Erythroblast (primary cell): ENCODE data around the gene EVI5.

ENCODE experiments used
- DNase-seq, 2 experiments: peaks; one replicate each; lab custom pipeline; 2025; lab: John Stamatoyannopoulos, UW
- GATA1 ChIP-seq: IDR thresholded peaks from 2 replicates; pipeline ENCODE4 v1.6.1; 2011; ENCODE audit warnings: low read depth, mild to moderate bottlenecking, control low read depth, low read length, moderate library complexity
- POLR2A ChIP-seq: IDR thresholded peaks from 2 replicates; pipeline ENCODE4 v1.6.1; 2011; ENCODE audit warnings: mild to moderate bottlenecking, low read length

The EVI5 gene

GRCh38 chr1:92473781-92474495 is 311.0 kb downstream of the EVI5 start:
- no peak for DNase-seq
- no peak for TF ChIP-seq POLR2A
- no peak for TF ChIP-seq GATA1

- TF ChIP-seq POLR2A = no peak
- TF ChIP-seq GATA1 = no peak
- no peak for DNase-seq
Measured at GRCh38 chr1:92470216-92470615, 314.7 kb downstream of the EVI5 start.

- TF ChIP-seq POLR2A (no peak), GATA1 (no peak)
- DNase-seq = no peak
Measured at GRCh38 chr1:92466683-92467352, 318.1 kb downstream of the EVI5 start.

- no peak for DNase-seq
- TF ChIP-seq POLR2A (no peak), GATA1 (no peak)
Measured at GRCh38 chr1:92465256-92465647, 319.7 kb downstream of the EVI5 start.

GRCh38 chr1:92464588-92465255 is 320.2 kb downstream of the EVI5 start:
- DNase-seq = no peak
- TF ChIP-seq POLR2A = no peak

GRCh38 chr1:92461364-92462097 is 323.4 kb downstream of the EVI5 start:
- TF ChIP-seq POLR2A = no peak
- TF ChIP-seq GATA1 = no peak
- DNase-seq = no peak

- no peak for TF ChIP-seq GATA1
- TF ChIP-seq POLR2A = no peak
- DNase-seq = no peak
Measured at GRCh38 chr1:92459871-92460320, 325.0 kb downstream of the EVI5 start.
